GM21515 (cell line): Measurements from ENCODE around the gene APOBEC4.
"Not testable (repeated sequence)": the region's sequence is repeated elsewhere in the genome, so short reads cannot be mapped to it uniquely, and the experiment has no call there.

Experiments
- ATAC-seq: cut with Tn5 transposase; IDR thresholded peaks from one replicate; pipeline ENCODE4 v1.9.1; 2021; ENCODE audit not compliant: unreplicated experiment

Gene APOBEC4, protein sequence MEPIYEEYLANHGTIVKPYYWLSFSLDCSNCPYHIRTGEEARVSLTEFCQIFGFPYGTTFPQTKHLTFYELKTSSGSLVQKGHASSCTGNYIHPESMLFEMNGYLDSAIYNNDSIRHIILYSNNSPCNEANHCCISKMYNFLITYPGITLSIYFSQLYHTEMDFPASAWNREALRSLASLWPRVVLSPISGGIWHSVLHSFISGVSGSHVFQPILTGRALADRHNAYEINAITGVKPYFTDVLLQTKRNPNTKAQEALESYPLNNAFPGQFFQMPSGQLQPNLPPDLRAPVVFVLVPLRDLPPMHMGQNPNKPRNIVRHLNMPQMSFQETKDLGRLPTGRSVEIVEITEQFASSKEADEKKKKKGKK

DNA sequence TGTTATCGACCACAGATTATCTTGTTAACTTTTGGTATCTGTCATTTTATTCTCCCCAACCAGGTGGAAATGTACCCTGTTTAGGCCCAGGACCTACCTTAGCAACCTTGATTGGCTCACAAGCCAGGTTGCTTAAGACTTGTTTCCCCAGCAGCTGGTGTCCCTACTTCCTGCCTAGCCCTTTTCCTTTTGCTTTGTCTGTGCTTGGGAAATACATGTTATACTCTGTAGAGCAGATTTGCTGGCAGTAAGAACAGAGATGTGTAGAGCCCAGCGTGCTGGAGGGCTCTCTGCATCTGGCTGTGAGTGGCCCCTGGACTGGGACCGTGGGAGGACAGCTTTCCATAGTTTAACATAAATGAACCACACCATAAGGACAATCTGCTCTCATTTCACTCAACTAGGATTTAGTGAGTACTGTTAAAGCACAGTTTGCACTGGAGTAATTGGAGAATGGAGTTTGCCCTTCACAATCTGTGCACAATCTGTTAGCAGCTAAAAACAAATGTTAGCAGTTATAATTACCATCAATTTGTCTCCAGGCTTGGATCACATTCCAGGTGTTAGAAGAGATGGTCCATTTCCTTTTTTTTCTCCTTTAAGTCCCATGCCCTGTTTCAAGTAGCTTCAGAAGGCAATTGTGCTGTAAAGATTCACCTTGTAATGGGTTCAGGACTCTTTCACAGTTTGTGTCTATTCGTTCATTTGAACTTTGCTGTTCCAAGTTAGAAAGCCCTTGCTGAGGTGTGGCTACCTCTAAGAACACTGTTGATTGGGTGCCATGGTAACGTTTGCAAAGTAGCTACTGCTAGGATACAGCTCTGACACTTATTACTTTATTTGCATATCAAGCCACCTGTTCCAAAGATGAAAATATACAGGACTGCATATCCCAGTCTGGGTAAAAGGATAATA is at the start of gene APOBEC4:
TSS of gene APOBEC4 (minus strand) at position 770 of the 915 bp plus-strand sequence. CDS start 4,535 bp downstream, outside the sequence.
- no peak for ATAC-seq

DNA sequence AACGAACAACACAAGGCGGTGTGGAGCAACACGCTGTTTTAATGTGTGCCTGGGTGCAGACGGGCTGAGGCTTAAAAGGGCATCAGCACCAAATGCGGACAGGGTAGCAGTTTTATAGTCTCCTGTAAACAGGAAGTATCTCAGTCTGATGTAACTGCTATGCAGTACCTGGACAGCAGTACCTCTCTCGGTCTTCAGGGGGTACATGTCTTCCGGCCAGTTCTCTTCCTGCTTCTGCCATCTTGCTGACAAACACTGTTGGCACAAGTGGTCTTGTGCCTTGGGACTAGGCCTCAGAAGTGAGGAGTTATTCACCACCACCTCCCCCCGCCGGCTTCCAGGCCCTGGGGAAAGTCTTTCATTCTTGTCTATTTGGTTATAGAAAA is 49.7 kb upstream of the APOBEC4 start:
- no peak for ATAC-seq

DNA sequence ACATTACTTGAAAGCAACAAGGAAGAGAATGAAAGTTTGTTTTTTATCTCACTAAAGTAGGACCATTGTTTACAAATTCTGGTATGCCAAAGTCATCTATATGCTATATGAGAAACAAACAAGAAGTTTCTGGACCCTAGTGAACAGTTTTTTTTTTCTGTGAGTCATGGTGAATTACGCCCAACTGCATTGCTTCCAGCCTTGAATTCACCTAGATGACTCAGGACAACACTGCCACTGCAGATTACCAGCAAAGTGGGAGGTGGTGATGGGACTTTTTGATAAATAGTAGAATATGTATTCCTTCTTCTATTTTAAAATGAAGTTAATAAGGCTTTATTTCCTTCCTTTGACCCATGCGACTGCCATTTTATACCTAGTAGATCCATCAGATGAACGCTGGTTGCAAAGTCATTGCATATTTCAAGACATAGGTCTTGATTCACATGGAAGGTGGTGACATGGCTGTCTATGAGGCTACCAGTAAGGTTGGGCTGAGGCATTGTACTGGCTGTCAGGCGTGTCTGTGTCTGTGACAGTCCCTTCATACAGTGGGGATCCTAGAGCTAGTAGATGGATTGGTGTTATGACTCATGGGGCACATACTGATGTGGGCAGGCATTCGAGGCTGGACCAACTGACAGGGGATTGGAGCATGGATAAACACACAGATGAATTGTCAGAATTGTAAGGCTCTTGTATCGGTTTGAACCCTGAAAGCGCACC is 49.1 kb upstream of the APOBEC4 start:
- ATAC-seq = no peak

DNA sequence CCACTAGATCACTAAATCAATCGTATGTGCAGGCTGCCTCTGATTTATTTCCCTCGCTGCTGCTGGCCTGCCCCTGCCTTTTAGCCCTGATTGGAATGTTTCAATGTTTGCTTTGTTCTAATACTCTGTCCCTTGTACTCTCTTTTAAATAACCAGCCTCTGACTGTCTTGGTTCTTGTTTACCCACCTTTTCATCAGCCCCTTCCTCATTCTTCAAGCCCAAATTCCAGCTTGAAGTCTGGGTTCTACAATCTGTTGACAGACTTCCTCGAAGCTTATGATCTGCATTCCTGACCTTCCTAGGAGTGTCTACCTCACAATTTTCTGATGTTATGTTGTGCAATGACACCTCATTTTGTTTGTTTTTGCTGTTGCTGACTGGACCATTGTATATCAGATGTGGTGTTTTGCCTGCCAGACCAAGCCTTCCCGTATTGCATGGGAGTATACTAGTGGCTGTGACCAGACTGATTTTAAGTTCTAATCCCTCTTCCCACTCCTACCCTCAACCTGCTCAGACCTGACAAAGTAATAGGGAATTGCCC is 46.6 kb upstream of the APOBEC4 start:
- ATAC-seq = no peak

DNA sequence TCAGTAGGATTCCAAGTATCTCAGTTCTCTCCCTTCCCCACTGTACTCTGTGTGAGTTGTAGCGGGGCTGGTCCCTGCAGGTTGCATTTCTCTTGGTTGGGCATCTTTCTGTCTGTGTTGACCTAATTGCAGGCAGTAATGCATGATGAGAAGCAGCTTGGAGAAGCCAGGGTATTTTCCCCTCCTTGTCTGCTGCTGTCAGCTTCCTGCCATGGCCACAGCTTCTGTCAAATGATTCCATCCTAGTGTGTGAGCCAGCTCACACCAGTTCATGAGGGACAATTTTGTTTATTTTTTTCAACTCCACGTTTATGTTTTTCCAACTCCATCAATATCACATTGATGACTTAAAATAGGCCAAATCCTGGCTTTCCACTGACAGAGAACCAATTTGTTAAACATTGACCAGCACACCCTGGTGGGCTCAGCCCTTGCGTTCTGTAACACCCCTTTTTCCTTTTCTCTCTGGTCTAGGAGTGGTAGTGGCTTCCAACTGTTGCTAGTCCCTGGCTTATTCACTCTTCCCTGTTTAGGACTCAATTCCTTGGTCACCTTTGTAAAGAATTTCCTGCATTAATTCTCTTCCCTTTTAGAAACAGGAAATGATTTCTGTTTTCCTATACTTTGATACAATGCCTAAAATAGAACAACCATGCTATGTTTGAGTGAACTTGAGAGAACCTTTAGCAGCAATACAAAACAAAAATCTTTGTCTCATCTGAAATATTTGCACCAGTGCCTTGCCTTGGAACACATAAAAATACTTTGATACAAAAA is 44.9 kb upstream of the APOBEC4 start:
- no peak for ATAC-seq

DNA sequence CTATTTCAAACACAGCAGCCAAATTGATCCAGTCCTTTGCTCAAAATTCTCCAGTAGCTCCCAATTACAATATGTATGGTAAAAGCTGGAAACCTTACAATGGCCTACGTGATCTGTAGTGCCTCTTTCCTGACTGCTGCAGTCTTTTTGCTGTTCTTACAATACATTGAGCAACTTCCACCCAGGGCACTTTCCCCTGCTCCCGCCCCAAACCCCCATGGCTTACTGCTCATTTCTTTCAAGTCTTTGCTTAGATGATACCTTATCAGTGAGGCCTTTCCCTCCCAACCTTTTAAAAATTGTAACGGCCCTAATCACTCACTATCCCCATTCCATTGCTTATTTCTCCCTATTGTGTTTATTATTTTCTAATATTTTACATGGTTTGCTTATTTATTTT is 43.9 kb upstream of the APOBEC4 start:
- no peak for ATAC-seq

DNA sequence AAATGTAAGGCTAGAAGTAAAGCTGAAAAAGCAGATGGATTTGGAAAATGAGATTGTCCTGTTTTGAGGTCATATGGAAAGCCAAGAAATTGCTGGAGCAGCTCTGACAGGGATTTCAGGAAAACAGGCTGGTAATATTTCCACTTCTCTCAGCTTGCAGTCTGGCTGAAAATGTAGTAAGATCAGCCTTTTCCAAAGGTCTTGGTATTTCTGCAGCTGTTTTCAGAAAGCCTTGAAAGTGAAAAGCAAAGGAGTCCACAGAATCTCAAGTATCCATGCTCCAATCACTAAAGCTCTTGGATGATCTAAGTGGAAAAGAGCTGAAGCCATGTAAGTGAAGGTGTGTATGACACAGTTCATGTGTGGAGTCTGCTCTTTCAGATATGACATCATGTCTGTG is 41.6 kb upstream of the APOBEC4 start:
- ATAC-seq = no peak

DNA sequence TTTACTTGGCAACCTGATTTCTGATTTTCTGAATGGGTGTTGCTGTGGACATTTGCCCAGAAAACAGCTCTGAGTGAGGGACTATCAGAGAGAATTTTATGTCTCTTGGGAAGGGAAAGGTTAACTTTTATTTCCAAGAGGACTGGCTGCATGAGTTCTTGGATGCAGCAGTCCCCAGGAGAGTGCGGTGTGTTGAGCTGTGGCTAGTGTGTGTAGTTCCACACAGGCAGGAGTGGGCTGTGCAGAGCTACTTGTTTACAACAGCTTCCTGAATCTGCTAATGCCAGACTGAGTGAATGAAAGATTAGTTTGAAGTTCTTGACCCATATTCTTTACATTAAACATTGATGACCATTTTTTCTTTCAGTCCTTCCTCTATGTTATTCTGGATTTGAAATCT is 41.0 kb upstream of the APOBEC4 start:
- no peak for ATAC-seq

DNA sequence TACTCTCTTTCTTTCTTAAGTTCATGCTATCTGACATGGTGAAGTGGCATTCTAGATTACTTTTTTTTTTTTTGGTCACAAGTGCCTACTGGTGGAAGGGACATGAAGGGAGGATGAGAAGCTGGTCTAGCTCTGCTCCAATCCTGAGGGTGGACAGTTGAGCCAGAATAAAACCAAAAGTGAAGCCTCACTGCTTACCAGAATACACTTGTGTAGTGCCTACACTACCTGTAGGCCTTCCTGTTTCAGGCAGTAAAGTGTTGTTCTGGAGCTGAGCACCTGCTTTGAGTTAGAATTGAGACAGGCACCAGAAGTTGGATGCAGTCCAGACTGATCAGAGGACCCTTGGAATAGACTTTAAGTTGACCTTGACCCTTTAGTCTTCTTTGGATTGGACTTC is 40.4 kb upstream of the APOBEC4 start:
- peak; percentile 57 for ATAC-seq

DNA sequence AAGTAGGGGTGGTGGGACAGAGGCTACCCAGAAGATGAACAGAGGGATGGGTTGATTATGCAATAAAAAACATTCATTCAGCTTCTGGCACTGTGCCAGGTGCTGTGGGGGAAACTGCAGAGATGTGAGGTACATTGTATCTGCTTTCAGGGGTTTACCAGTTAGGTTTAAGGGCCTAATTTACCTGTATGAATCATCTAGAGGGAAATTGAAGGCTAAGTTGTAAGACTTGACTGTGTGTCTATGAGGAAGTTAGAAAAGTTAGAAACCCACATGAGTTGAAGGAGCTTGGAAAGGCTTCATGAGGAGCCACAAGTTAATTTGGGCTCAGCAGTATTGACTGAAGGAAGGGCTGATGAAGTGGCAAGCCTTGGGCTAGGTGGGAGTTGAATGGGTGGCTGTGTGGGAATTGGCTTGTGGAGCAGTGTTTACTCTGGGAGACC is 36.7 kb upstream of the APOBEC4 start:
- no peak for ATAC-seq

DNA sequence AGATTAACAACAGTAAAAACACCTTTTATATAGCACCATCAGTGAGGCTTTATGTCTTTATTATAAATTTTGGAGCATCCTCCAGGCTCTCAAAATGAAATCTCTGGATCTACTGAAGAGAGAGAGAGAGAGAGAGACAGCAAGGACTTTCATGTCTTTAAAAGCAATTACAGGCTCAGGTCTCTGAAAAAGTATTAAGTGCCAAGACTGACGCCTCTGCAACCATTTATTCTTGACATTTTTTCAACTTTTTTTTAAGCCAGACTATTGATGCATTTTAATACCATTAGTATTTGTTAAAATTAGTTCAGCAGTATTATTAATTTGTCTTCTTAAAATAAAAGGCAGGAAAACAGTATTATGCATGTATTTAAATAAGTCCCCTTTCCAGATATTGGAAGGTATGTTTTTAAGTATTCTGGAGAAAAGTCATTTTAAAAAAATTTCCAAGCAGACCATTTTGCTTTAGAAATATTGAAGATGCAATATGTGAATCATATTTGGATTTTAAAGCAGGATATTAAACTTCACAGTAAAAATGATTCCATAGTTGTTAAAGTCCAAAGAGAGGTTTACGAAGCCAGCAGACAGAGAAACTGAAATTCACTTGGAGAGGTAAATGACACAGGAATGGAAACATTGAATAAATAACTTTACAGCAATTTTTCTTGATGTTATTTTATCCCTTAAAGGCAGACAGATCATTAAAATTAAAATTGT is 35.4 kb upstream of the APOBEC4 start:
- ATAC-seq = no peak

DNA sequence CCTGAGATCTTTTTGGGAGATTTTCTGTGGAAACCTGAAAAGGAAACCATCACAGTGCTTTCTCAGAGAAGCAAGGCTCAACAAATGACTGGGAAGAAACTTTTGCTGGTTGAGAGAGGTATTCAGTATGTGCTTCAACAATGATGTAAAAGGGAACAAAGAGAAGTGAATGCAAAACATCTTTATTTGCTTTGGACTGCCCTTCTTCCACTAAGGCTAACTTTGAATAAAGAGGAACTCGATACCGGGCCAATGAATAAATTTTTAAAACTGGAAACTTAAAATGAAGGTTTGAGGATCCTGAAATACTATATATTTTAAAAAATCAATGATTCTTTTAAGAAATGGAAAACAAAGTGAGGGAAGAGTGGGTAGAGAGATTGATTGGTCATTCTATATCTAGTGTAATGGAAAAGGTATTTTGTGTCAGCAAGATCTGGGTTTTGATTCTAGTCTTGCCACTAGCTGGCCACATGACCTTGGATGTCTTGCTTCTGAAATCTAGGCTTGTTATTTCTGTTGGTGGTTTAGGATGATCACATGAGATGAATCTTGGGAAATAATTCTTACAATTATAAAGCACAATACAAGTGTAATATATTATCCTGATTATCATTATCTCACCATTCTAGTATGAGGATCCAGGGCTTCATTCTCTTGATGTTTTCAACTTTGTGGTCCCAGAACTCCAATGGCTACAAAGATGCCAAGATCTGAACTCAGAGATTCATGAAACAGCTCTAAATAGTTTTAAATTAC is 34.6 kb upstream of the APOBEC4 start:
- no peak for ATAC-seq

DNA sequence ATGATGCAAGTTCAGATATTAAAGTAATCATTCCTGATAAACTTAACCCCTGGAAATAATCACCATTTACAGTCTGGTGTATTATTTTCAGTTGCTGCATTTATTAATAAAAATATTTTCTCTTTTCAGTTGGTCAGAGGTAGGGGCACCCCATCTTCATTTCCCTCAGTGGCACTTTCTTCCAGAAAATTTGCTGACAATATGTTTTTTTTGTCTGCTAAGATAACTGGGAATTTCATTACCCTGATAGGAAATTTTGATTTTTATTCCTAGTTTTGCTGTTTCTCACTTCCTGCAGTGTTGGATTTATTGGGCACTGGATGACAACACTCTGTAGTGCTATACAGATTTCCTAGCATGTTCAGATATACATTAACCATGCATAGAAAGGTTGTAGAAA is 33.1 kb upstream of the APOBEC4 start:
- ATAC-seq = no peak

DNA sequence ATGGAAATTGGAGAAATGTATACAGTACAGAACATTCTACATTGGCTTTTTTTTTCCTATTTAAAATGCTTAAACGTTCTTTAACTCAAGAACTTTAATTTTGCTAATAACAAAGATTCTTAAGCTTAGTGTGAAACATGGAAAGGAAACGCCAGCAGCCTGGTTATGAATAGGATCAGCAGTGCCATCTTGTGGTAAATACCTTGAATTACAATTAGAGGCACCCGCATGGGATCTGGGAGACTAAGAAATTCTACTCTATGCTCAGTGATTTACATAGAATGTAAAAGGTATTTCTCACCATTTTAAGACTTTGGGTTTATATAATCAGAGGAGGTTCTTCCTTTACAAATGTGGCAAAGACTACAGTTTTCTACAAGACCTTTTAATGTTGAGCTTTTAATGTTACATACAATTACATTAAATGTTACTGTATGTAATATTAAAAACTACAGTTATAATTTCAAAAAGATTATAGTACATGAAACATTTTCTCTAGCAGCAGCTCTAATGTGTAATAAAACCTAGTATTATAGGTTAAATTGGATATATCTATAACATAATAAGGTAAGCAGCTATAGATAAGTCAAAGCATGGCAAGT is 32.1 kb upstream of the APOBEC4 start:
- peak; percentile 58 for ATAC-seq

DNA sequence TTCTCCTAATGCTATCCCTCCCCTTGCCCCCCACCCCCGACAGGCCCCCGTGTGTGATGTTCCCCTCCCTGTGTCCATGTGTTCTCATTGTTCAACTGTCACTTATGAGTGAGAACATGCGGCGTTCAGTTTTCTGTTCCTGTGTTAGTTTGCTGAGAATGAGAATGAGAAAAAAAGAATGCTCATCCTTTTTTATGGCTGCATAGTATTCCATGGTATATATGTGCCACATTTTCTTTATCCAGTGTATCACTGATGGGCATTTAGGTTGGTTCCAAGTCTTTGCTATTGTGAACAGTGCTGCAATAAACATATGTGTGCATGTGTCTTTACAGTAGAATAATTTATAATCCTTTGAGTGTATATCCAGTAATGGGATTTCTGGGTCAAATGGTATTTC is 26.2 kb upstream of the APOBEC4 start:
- not testable (repeated sequence) for ATAC-seq

DNA sequence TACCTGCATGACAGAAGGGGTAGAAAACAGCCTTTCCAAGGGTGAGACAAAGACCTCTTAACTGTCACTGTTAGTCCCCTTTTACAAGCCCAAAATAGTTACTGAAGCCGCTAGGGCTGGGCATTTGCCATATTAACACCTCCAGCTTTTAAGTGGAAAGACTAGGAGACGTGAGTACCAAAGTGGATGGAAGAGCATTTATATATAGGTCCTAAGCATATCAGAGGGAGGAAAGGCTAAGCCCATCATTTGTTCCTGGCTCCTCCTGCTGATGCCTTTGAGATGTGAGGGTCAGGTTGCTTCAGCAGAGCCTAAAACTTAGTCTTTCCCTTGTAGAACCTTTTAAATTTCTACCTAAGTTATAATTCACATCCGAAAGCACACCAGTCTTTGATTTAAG is 25.7 kb upstream of the APOBEC4 start:
- no peak for ATAC-seq

DNA sequence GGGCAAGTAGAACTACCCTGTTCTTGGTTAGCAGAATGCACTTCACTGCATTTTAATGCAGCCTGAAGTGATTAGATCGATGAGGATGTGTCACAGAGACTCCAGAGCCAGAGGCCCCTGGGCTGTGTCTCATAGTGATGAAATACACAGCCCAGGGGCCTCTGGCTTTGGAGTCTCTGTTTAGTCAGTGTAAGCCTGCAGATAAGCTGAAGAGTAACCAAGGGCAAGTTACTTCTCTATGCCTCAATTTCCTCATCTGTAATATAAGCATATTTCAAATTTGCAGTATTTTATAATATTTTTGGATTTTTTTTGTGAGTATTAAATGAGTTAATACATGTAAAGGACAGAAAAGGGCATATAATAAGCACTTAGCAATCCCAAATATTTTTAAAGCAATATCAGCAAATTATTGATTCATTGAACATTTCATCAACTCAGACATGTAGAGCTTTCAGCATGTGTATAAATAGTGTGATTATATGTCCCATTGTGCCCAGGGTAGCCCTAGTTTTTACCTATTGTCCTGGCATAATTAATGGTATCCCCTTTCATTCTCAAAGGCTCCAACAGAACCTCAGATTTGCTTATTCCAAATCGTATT is 23.6 kb upstream of the APOBEC4 start:
- no peak for ATAC-seq

DNA sequence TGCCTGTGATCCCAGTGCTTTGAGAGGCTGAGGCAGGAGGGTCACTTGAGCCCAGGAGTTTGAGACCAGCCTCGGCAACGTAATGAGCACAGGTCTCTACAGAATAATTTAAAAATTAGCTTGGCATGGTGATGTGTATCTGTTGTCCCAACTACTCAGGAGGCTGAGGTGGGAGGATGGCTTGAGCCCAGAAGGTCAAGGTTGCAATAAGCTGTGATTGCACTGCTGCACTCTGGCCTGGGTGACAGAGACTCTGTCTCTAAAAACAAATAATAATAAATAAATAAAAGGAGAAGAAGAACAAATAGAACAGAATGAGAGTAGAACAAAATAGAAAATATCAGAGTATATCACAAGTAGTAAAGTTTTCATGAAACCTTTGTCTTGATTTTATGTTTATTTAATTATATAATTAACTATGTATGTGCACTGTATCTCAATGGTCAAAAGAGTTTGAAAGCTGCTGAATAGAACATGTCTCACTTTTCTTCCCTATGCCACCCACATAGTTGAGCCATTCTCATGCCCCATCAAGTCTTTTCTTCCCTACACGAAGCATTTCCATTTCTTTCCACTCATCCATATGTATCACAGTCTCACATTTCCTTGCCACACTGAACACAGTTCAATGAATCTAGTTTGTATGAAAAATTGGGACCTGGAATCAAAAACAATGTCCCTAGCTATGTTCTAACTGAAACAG is 22.9 kb upstream of the APOBEC4 start:
- no peak for ATAC-seq
